ENCODE data around the gene CAMTA1.
"Not testable (repeated sequence)": the region's sequence is repeated elsewhere in the genome, so short reads cannot be mapped to it uniquely, and the experiment has no call there.

DNA sequence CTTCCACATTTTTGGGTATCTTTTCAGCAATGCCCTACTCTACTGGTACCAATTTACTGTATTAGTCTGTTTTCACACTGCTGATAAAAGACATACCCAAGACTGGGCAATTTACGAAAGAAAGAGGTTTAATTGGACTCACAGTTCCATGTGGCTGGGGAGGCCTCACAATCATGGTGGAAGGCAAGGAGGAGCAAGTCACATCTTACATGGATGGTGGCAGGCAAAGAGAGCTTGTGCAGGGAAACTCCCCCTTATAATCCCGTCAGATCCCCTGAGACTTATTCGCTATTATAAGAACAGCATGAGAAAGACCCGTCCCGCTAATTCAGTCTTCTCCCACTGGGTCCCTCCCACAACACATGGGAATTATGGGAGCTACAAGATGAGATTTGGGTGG, 136.3 kb downstream of the CAMTA1 start:
- TF ChIP-seq, protein P1, sequence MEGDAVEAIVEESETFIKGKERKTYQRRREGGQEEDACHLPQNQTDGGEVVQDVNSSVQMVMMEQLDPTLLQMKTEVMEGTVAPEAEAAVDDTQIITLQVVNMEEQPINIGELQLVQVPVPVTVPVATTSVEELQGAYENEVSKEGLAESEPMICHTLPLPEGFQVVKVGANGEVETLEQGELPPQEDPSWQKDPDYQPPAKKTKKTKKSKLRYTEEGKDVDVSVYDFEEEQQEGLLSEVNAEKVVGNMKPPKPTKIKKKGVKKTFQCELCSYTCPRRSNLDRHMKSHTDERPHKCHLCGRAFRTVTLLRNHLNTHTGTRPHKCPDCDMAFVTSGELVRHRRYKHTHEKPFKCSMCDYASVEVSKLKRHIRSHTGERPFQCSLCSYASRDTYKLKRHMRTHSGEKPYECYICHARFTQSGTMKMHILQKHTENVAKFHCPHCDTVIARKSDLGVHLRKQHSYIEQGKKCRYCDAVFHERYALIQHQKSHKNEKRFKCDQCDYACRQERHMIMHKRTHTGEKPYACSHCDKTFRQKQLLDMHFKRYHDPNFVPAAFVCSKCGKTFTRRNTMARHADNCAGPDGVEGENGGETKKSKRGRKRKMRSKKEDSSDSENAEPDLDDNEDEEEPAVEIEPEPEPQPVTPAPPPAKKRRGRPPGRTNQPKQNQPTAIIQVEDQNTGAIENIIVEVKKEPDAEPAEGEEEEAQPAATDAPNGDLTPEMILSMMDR (IDR thresholded peaks at IDR 0.05) = not testable (repeated sequence)
- not testable (repeated sequence) for TF ChIP-seq POLR2A, POLR2AphosphoS5, EP300 (IDR thresholded peaks at IDR 0.05)
